H9 (cell line): ENCODE results near the gene GAS6. TPM values are rescaled to one million over a fixed set of nuclear protein-coding genes. Genes with fewer than 3 reads are reported as not detected.

Experiments used
- DNase-seq: peaks from one replicate; pipeline ENCODE4 v3.0.0-alpha.2; 2017
- H2AFZ ChIP-seq: one replicate; pipeline ENCODE4 v1.6.1; 2013; ENCODE audit warnings: mild to moderate bottlenecking, low read length, control low read depth, moderate library complexity
- H2AK5ac ChIP-seq: 2 replicates; pipeline ENCODE4 v1.6.1; 2013; ENCODE audit warnings: low read length, control low read depth, mixed read lengths; ENCODE audit not compliant: insufficient read length
- H2BK120ac ChIP-seq: one replicate; pipeline ENCODE4 v1.6.1; 2013; ENCODE audit warnings: low read depth, mild to moderate bottlenecking, low read length, control low read depth, inconsistent platforms; ENCODE audit not compliant: poor library complexity, severe bottlenecking
- H2BK12ac ChIP-seq: 2 replicates; pipeline ENCODE4 v1.6.1; 2013; ENCODE audit warnings: low read length, control low read depth, mixed read lengths, low read depth; ENCODE audit not compliant: insufficient read length
- H2BK15ac ChIP-seq: 2 replicates; pipeline ENCODE4 v1.6.1; 2013; ENCODE audit warnings: low read depth, low read length, control low read depth
- H2BK20ac ChIP-seq: one replicate; pipeline ENCODE4 v1.6.1; 2013; ENCODE audit warnings: low read depth, mild to moderate bottlenecking, low read length, control low read depth, inconsistent platforms; ENCODE audit not compliant: poor library complexity, severe bottlenecking
- H2BK5ac ChIP-seq: 2 replicates; pipeline ENCODE4 v1.6.1; 2013; ENCODE audit warnings: low read length, control low read depth, mixed read lengths; ENCODE audit not compliant: insufficient read length
- H3K14ac ChIP-seq: 2 replicates; pipeline ENCODE4 v1.6.1; 2013; ENCODE audit warnings: low read length, control low read depth; ENCODE audit not compliant: insufficient read depth
- H3K18ac ChIP-seq: 2 replicates; pipeline ENCODE4 v1.6.1; 2013; ENCODE audit warnings: low read depth, mild to moderate bottlenecking, mixed read lengths, low read length, control low read depth; ENCODE audit not compliant: insufficient read length
- H3K23ac ChIP-seq: 2 replicates; pipeline ENCODE4 v1.6.1; 2013; ENCODE audit warnings: low read length, control low read depth, mixed read lengths, low read depth; ENCODE audit not compliant: insufficient read length
- H3K23me2 ChIP-seq: 2 replicates; pipeline ENCODE4 v1.6.1; 2013; ENCODE audit warnings: low read depth, mild to moderate bottlenecking, mixed read lengths, low read length, control low read depth; ENCODE audit not compliant: insufficient read length, poor library complexity, severe bottlenecking
- H3K27ac ChIP-seq: 2 replicates; pipeline ENCODE4 v1.5.1; 2013; ENCODE audit warnings: low read length, control low read depth, mixed read lengths, low read depth; ENCODE audit not compliant: insufficient read length
- H3K27me3 ChIP-seq: 2 replicates; pipeline ENCODE4 v1.6.1; 2013; ENCODE audit warnings: low read length, control low read depth, inconsistent platforms; ENCODE audit not compliant: insufficient read depth
- H3K4ac ChIP-seq: 2 replicates; pipeline ENCODE4 v1.6.1; 2013; ENCODE audit warnings: low read depth, mild to moderate bottlenecking, control low read depth, inconsistent platforms, low read length, moderate library complexity
- H3K4me1 ChIP-seq: 2 replicates; pipeline ENCODE4 v1.6.1; 2013; ENCODE audit warnings: low read length, control low read depth, inconsistent platforms; ENCODE audit not compliant: insufficient read depth
- H3K4me2 ChIP-seq: 2 replicates; pipeline ENCODE4 v1.6.1; 2013; ENCODE audit warnings: low read length, control low read depth, mixed read lengths; ENCODE audit not compliant: insufficient read length, insufficient read depth
- H3K56ac ChIP-seq: 2 replicates; pipeline ENCODE4 v1.6.1; 2013; ENCODE audit warnings: low read depth, mild to moderate bottlenecking, mixed read lengths, low read length, control low read depth; ENCODE audit not compliant: insufficient read length
- H3K79me1 ChIP-seq: 2 replicates; pipeline ENCODE4 v1.6.1; 2013; ENCODE audit warnings: low read depth, mild to moderate bottlenecking, moderate library complexity, low read length, control low read depth, inconsistent platforms; ENCODE audit not compliant: insufficient read depth, poor library complexity, severe bottlenecking
- H3K79me2 ChIP-seq: 2 replicates; pipeline ENCODE4 v1.6.1; 2013; ENCODE audit warnings: low read length, control low read depth, inconsistent platforms; ENCODE audit not compliant: insufficient read depth
- H3K9ac ChIP-seq: 2 replicates; pipeline ENCODE4 v1.6.1; 2013; ENCODE audit warnings: low read length, control low read depth, mixed read lengths; ENCODE audit not compliant: insufficient read length; ENCODE audit errors: extremely low read depth
- H3K9me3 ChIP-seq: one replicate; pipeline ENCODE4 v1.6.1; 2013; ENCODE audit warnings: low read depth, low read length, inconsistent platforms; ENCODE audit not compliant: control insufficient read depth
- H3T11ph ChIP-seq: one replicate; pipeline ENCODE4 v1.6.1; 2013; ENCODE audit warnings: mild to moderate bottlenecking, low read length, control low read depth, inconsistent platforms
- H4K20me1 ChIP-seq: one replicate; pipeline ENCODE4 v1.6.1; 2013; ENCODE audit not compliant: control insufficient read depth, insufficient read length, insufficient read depth
- H4K5ac ChIP-seq: 2 replicates; pipeline ENCODE4 v1.6.1; 2013; ENCODE audit warnings: low read depth, mild to moderate bottlenecking, mixed read lengths, low read length, control low read depth; ENCODE audit not compliant: insufficient read length
- H4K8ac ChIP-seq: replicated peaks from 2 replicates; pipeline ENCODE4 v1.6.1; 2013; ENCODE audit warnings: low read length, control low read depth, mixed read lengths, low read depth; ENCODE audit not compliant: insufficient read length
- H4K91ac ChIP-seq: 2 replicates; pipeline ENCODE4 v1.6.1; 2013; ENCODE audit warnings: low read depth, mild to moderate bottlenecking, moderate library complexity, mixed read lengths, low read length, control low read depth; ENCODE audit not compliant: insufficient read length
- H3K27ac Mint-ChIP-seq, 3 experiments: 2 replicates in 2 of 3; 3 replicates in 1 of 3; pipeline ENCODE4 v1.8.0; 2020 to 2021; ENCODE audit warnings: mixed read lengths in 3 of 3, mild to moderate bottlenecking in 1 of 3, moderate library complexity in 1 of 3
- H3K27me3 Mint-ChIP-seq: 2 replicates; pipeline ENCODE4 v1.8.0; 2021; ENCODE audit warnings: low read depth, mild to moderate bottlenecking, moderate library complexity, mixed read lengths
- H3K36me3 Mint-ChIP-seq, 3 experiments: 2 replicates in 2 of 3; 3 replicates in 1 of 3; pipeline ENCODE4 v1.8.0; 2020 to 2021; ENCODE audit warnings: low read depth in 3 of 3, mixed read lengths in 3 of 3; ENCODE audit not compliant: insufficient read depth in 1 of 3
- H3K4me1 Mint-ChIP-seq, 2 experiments: 2 replicates each; pipeline ENCODE4 v1.8.0; 2020; ENCODE audit warnings: mixed read lengths in 2 of 2
- H3K4me3 Mint-ChIP-seq, 2 experiments: 2 replicates in 1 of 2; 3 replicates in 1 of 2; pipeline ENCODE4 v1.8.0; 2020 to 2021; ENCODE audit warnings: mild to moderate bottlenecking in 2 of 2, mixed read lengths in 2 of 2, moderate library complexity in 1 of 2
- H3K9me3 Mint-ChIP-seq, 2 experiments: 2 replicates in 1 of 2; 3 replicates in 1 of 2; pipeline ENCODE4 v1.8.0; 2020; ENCODE audit warnings: mild to moderate bottlenecking in 2 of 2, mixed read lengths in 2 of 2, moderate library complexity in 1 of 2
- CTCF ChIP-seq: fragments of 200-600 bp; sonication (generic); conservative IDR thresholded peaks from 3 replicates; pipeline ENCODE4 v1.8.0; 2021; ENCODE audit warnings: antibody characterized with exemption, mild to moderate bottlenecking
- WGBS: extraction: QIAGEN DNeasy Blood & Tissue Kit; methylation state at CpG from one replicate; pipeline ENCODE4 v1.1.7; 2013; ENCODE audit warnings: missing lambda C conversion rate, low lambda C conversion rate, mixed read lengths; ENCODE audit not compliant: insufficient read length; ENCODE audit errors: extremely low coverage; 5-methylcytosine and 5-hydroxymethylcytosine counted together
- total RNA-seq: library from RNA; stranded (reverse); gene quantifications from 2 replicates; pipeline ENCODE4 v1.2.1, GENCODE V29; 2021

Gene GAS6
- total RNA-seq, 1 experiment from 2014 or later, result 20.5 TPM

- H4K5ac ChIP-seq, result no peak overlapping the region
- H3K27ac Mint-ChIP-seq, result peak overlapping the region in 1 of 3 experiments; percentile 28; a peak in 1 of 7 replicates
- no peak overlapping the region for H2BK5ac ChIP-seq
- DNase-seq, result peak; percentile 17
- H3T11ph ChIP-seq, result no peak overlapping the region
- H3K14ac ChIP-seq, result no peak overlapping the region
- no peak overlapping the region for H4K91ac ChIP-seq
- no peak overlapping the region for H3K4ac ChIP-seq
- no peak for TF ChIP-seq CTCF
- H3K79me2 ChIP-seq, result no peaks in the 10 kb centered on the region
- no peaks in the 10 kb centered on the region for H3K9me3 ChIP-seq
- H2BK12ac ChIP-seq, result no peak overlapping the region
- no CpG with 5 or more reads among the region's 8 CpGs for WGBS
- no peaks in the 10 kb centered on the region for H3K79me1 ChIP-seq
- H2AFZ ChIP-seq, result no peak overlapping the region
- H2BK120ac ChIP-seq, result no peak overlapping the region
- H3K4me1 ChIP-seq, result no peaks in the 10 kb centered on the region; the same call in 1 of the 2 replicates
- H3K9me3 Mint-ChIP-seq, result no peaks in the 10 kb centered on the region
- no peak overlapping the region for H2AK5ac ChIP-seq
- no peak overlapping the region for H4K8ac ChIP-seq
- no peak overlapping the region for H2BK15ac ChIP-seq
- H3K36me3 Mint-ChIP-seq, result peaks cover 0 to 18% (median 6%) of the 10 kb centered on the region in 3 experiments; a peak in 4 of 7 replicates
- H3K9ac ChIP-seq, result no peak overlapping the region
- no peak overlapping the region for H3K4me3 Mint-ChIP-seq
- H4K20me1 ChIP-seq, result no peaks in the 10 kb centered on the region
- no peak overlapping the region for H3K23ac ChIP-seq
- H3K23me2 ChIP-seq, result no peaks in the 10 kb centered on the region
- no peak overlapping the region for H3K27ac ChIP-seq
- no peak overlapping the region for H2BK20ac ChIP-seq
- H3K4me2 ChIP-seq, result no peak overlapping the region
- no peak overlapping the region for H3K56ac ChIP-seq
- H3K27me3 ChIP-seq, result no peaks in the 10 kb centered on the region
- no peaks in the 10 kb centered on the region for H3K27me3 Mint-ChIP-seq
- H3K4me1 Mint-ChIP-seq, result peaks cover 3 to 11% of the 10 kb centered on the region in 2 experiments; a peak in 2 of 4 replicates
- no peak overlapping the region for H3K18ac ChIP-seq
These were observed 15.9 kb downstream of the GAS6 start for GRCh38 chr13:113848020-113848419.
